Left cardiac atrium (tissue), 4 donors: Measurements from ENCODE around the gene ARHGAP6. TPM values are rescaled to one million over a fixed set of nuclear protein-coding genes. Genes with fewer than 3 reads are reported as not detected.

Source experiments
- ATAC-seq, 2 donors: fragments of 200-7000 bp; cut with Tn5 transposase; one replicate each; pipeline ENCODE4 v1.9.1; 2020; ENCODE audit warnings: mild to moderate bottlenecking in 2 of 2, moderate library complexity in 2 of 2
- DNase-seq: peaks from one replicate; pipeline ENCODE4 v3.0.0-alpha.2; 2020
- intact Hi-C, 2 donors: fragments of 100-400 bp; cut with DNase I; formaldehyde crosslinking; loops; one replicate each; pipeline versions ENCODE4 v1.14.1 to v1.15.1; 2022 to 2023
- microRNA-seq, 2 donors: library from miRNA; unstranded; fragments of <30 nt; microRNA quantifications; one replicate each; pipeline ENCODE4 v1.2.0, GENCODE V29; 2020
- total RNA-seq, 2 donors: library from RNA; stranded (reverse); fragmentation: NEBNext Ultra II Directional; extraction: Animal tissue kit (Norgen Biotek cat#: 25700); gene quantifications; one replicate each; pipeline ENCODE4 v1.2.1, GENCODE V29; 2021
- donor health status: DM: no; HTN: yes; CAD: no.
- donor health status: DM: no; HTN: yes; CAD: no; lungs with severe emphysema.
- donor health status: DM: yes; HTN: yes; CAD: no.
- donor health status: Dilated cardiomyopathy.

The ARHGAP6 gene
- total RNA-seq, 2 donors from 2014 or later = 5.6 to 5.9 TPM

- ATAC-seq (no peak), DNase-seq (no peak)
- intact Hi-C loops = no loop called here
Observed at GRCh38 chrX:11113731-11114130, 552.0 kb downstream of the ARHGAP6 start.

GRCh38 chrX:11111947-11112346, 553.8 kb downstream of the ARHGAP6 start:
- intact Hi-C loops = no loop called here
- no peak for ATAC-seq
- no peak for DNase-seq

DNA sequence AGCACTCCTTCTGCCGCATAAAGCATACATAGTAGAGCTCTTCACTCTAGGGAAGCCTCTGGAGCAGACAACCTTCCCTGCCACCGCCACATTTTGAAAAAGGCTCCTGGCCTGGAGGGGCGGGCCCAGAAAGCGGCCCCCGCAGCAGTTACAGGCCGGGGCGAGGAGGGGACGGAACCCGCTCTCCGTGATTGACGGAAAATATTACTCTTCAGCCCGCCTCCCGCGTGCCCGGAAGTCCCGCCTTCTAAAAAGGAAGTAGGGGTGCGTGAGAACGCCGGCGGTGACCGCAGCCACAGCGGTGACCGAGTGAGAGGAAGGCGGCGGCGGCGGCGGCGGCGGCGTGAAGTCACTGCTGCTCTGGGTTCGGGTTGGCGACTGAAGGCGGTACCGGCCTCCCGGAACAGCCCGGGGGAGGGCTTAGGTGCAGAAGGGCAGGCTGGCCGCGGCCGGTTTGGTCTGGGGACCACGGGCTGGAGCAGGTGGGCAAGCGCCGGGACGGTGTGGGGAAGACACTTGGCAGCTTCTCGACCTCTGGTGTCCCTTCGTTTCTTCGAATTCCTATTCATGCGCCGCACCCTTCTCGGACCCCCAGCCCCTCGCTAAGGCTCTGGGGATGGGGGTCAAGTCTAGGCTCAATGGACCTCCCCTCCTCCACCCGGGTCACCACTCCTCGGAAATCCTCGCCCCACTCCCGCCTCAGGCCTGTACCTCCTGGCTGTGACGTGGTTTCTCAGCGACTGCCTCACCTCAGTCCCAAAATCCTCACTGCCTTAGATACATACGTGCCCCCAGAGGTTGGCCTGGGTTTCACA, 554.5 kb downstream of the ARHGAP6 start, which contains the start of gene HCCS:
HCCS (plus strand) TSS at position 296 of the 815 bp plus-strand sequence. CDS start 729 bp downstream, outside the sequence.
- ATAC-seq = peak; percentile 97 to 98
- intact Hi-C loops = no loop called here
- DNase-seq = peak; percentile 87

DNA sequence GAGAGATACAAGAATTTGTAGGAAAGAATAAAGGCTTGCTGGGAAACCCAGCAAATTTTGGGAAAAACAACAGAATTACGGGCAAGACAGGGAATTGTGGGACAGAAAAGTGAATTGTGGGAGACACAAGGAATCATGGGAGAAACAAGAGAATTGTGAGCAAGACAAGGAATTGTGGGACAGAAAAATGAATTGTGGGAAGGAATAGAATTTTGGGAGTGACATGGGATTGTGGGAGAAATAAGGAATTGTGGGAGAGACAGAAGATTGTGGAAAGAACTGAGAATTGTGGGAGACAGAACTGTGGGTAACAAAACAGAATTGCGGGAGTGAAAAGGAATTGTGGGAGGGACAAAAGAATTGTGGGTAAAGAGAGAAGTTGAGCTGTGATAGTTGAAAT, 555.8 kb downstream of the ARHGAP6 start:
- no peak for ATAC-seq
- intact Hi-C loops = loop anchor here in 1 of 2 donors (10.0 kb wide), 1 partner anchor 385 kb away; no protein-coding TSS in a partner anchor
- no peak for DNase-seq

DNA sequence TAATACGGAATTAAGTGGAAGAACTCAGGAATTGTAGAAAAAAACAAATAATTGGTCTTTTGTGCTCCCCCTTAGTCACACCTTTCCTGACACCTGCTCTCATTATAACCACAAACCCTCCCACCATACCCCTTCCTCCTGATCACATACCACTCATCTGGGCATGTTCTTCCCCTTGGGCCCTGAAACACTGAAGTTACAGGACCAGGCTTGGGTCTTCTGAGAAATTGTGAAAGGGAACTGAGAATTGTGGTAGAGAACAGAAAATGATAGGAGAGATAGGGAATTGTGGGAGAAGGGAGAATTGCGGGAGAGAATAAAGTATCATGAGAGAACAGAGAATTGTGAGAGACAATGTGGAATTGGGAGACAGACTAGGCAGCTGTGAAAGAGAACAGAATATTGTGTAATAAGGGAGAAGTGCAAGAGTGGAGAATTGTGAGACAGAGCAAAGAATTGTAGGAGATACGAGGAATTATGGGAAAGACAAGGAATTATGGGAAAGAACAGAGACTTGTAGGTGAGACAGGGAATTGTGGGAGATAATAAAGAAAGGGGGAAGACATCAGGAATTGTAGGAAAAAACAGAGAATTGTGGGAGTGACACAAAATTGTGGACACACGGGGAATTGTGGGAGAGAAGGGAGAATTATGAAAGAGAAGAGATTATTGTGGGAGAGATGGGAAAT, 557.3 kb downstream of the ARHGAP6 start:
- intact Hi-C loops = loop anchor here in 1 of 2 donors (10.0 kb wide), 1 partner anchor 384 kb away; no protein-coding TSS in a partner anchor
- ATAC-seq = no peak
- no peak for DNase-seq

DNA sequence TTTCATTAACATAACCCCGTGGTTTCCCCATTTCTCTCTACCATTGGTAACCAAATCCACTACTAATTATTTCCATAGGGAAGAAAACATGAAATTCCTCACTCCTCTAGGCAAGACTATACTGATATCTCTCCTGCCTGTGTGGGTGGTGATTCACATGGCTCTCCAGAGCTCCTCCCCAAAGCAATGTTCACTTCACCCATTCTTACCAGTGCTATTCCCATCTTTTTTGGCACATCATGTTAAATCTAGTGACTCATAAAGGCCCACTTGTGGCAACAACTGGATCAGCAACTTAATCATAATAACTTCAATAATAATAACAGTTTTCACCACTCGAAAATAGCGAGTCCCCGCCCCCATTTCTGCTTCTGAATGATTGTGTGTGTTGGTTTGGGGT, 560.6 kb downstream of the ARHGAP6 start:
- no peak for ATAC-seq
- DNase-seq = no peak
- intact Hi-C loops = loop anchor here in 1 of 2 donors (10.0 kb wide), 1 partner anchor 380 kb away; no protein-coding TSS in a partner anchor

DNA sequence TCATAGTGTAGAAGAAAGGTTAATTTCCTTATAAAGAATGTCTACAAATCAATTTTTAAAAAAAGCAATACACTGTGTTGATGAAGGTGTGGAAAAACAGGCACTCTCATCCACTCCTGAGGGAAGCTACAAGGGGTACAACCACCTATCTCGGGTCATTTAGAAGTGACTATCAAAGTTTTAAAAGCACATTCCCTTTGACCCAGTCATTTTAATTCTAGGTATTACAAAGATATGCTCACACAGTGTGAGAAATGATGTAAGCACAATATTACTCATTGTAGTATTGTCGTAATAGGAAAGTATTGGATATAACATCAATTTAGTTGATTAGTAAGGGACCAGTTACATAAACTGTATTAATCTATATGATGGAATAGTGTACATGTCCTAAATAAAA, 562.0 kb downstream of the ARHGAP6 start:
- intact Hi-C loops = loop anchor here in 1 of 2 donors (10.0 kb wide), 1 partner anchor 379 kb away; no protein-coding TSS in a partner anchor
- ATAC-seq = no peak
- no peak for DNase-seq

- ATAC-seq (no peak), DNase-seq (no peak)
- intact Hi-C loops = loop anchor here in 1 of 2 donors (10.0 kb wide), 1 partner anchor 378 kb away; no protein-coding TSS in a partner anchor
Observed at GRCh38 chrX:11103006-11103405, 562.7 kb downstream of the ARHGAP6 start.

DNA sequence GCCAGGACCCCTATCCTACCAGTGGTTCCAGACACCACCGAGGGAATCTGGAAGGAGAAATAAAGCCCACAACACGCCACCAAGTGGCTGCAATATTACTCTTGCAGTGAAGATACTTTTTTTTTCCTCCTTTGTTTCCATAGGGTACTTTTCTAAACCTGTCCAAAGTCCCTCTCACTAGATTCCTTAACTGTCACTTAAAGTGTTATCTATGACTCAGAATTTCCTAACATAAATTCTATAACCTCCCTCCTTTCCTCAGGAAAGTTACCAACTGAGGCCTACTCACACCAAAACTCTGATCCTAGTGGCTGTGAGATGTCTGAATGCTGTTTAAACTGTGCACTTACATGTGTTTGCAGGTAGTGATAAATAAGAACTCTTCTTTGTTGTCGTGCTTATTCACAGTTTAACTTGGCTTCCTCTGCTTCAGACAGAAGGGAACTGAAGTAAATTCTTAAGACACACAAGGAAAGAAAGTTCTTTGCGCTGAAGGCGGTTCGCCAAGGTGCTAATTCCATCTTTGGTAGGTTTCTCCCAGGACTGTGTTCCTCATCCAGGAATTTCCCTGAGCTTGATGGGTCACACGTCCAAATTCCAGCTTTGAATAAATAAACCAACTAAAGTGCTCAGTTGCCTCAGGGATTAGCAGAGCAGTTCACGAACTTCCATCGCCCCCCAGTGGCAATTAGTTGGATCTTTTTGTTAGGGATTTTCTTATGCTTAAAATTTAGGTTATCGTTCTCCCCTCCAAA, 565.3 kb downstream of the ARHGAP6 start:
- intact Hi-C loops = loop anchor here in 1 of 2 donors (10.0 kb wide), 1 partner anchor 376 kb away; no protein-coding TSS in a partner anchor
- DNase-seq = peak; percentile 24
- ATAC-seq = peak; percentile 47 to 61

- DNase-seq = no peak
- ATAC-seq = no peak
- intact Hi-C loops = no loop called here
Observed at GRCh38 chrX:11099465-11099864, 566.3 kb downstream of the ARHGAP6 start.

DNA sequence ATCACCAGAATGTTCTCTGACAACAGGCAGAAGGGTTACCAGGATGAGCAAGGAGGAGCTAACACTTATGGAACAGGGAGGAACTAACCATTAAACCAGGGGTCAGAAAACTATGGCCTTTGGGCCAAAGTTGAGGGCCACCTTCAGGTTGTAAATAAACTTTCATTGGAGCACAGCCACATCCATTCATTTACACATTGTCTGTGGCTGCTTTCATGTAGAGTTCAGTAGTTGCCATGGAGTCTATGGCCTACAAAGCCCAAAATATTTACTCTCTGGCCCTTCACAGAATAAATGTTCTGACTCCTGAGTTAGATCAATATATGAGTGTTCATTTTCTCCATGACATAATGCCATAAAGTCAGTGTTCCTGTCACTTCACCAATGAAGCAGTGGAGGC, 567.8 kb downstream of the ARHGAP6 start:
- DNase-seq (no peak), ATAC-seq (no peak)
- intact Hi-C loops = no loop called here

- ATAC-seq = no peak
- DNase-seq = no peak
- intact Hi-C loops = no loop called here
Observed at GRCh38 chrX:11089802-11090201, 575.9 kb downstream of the ARHGAP6 start.

Small RNA genes within 50 kb of the gene (microRNA-seq; reads per million reads assigned to microRNA genes)
- 0.40 to 3.0 reads per million in 2 donors for gene MIR548AX

Other genes with a start within 250 kb of the ARHGAP6 start
- gene MSL3, start 92.3 kb upstream of the ARHGAP6 start, total RNA-seq = 10 to 100 TPM; 15.1 to 16.2 TPM